HUES6 (cell line): ENCODE results near the gene MALSU1.

Source experiments
- H3K27ac ChIP-seq: 2 replicates; pipeline ENCODE4 v1.7.0; 2013; ENCODE audit warnings: low read depth, mild to moderate bottlenecking, low read length, inconsistent platforms
- H3K27me3 ChIP-seq: 2 replicates; pipeline ENCODE4 v1.6.1; 2013; ENCODE audit warnings: low read length; ENCODE audit not compliant: control insufficient read depth, insufficient read depth
- H3K36me3 ChIP-seq: 2 replicates; pipeline ENCODE4 v1.6.1; 2013; ENCODE audit warnings: low read length; ENCODE audit not compliant: control insufficient read depth, insufficient read depth
- H3K4me1 ChIP-seq: 2 replicates; pipeline ENCODE4 v1.6.1; 2013; ENCODE audit warnings: low read length; ENCODE audit not compliant: control insufficient read depth, insufficient read depth
- H3K4me3 ChIP-seq: 2 replicates; pipeline ENCODE4 v1.5.1; 2013; ENCODE audit warnings: low read depth, low read length
- H3K9ac ChIP-seq: one replicate; pipeline ENCODE4 v1.6.1; 2013; ENCODE audit warnings: mild to moderate bottlenecking, low read length
- H3K9me3 ChIP-seq: 2 replicates; pipeline ENCODE4 v1.6.1; 2013; ENCODE audit warnings: low read depth, low read length; ENCODE audit not compliant: control insufficient read depth, insufficient read depth

Gene MALSU1

DNA sequence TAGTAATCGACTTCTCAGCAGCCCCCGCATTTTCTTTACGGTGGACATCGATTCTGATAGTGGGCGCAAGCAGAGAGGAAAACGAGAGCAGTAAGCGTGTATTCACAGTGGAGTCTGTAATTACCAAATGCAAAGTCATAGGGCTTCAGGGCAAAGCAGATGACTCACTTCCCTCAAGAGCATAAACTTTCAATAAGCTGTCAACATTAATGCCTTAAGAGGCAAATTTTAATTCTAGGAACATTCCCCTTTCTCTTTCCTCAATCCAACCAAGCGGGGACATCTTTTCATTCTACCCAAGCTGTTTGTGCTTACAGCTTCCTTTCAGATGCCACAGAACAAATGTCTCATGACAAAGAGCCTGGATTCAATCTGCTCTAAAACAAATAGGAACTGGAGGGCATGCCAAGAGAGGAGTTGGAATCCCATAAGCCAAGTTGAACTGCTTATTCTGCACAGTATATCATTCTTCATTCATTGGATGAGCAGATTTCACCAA, 48.6 kb downstream of the MALSU1 start:
- Histone ChIP-seq H3K27ac (no peak overlapping the region), H3K9ac (no peak overlapping the region), H3K9me3 (no peaks in the 10 kb centered on the region), H3K4me1 (peaks cover 18% of the 10 kb centered on the region; the same call in 1 of the 2 replicates), H3K36me3 (peaks cover 77% of the 10 kb centered on the region), H3K4me3 (no peak overlapping the region), H3K27me3 (no peaks in the 10 kb centered on the region)

DNA sequence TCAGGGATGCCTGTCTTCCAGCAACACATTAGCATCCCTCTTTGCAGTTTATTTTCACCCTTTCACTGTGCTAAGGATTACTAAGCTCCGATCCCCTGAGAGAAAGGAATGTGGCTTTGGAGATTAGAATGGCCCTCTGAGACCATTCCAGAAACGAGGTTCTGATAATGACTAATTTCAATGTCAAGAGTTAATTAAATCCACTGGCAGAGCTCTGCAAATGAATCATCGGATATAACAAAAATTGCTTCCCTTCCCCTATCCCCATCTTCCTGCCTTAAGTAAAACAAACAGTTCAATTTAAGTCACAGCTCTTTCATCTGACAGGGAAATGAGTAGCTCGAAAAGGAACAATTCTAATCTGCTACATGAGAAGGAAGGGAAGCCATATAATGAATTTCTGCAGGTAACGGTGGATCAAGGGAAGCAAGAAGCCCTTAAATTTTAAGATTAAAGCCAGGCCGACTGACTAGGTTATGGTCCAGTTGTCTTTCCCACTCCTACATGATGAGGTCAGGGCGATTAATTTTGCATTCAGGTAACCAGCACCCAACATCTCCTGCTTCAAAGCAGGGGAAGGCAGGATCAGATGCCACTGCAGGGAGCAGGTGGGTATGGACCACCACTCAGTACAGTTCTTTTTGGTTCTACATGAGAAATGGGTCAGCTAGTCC, 50.5 kb downstream of the MALSU1 start:
- Histone ChIP-seq H3K4me3 (no peak overlapping the region), H3K27ac (no peak overlapping the region), H3K9me3 (no peaks in the 10 kb centered on the region), H3K27me3 (no peaks in the 10 kb centered on the region), H3K36me3 (peaks cover 58% of the 10 kb centered on the region), H3K9ac (no peak overlapping the region), H3K4me1 (peaks cover 18% of the 10 kb centered on the region; the same call in 1 of the 2 replicates)

DNA sequence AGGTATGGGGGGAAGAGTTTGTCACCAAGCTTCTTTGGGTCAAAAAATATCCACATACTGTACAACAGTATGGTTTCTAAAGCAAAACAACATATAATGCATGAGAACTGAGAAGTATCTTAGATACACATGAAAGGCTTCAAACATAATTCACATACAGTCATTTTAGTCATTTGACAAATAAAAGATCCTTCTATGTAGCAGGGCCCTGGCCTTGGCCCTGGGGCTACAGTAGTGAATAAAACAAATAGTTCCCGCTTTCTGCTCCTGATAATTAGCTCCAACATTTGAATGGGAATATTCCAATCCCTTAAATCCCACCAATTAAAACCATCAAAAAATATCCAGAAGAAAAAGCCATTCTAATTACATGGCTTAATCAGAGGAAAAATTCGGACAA, 51.3 kb downstream of the MALSU1 start:
- H3K4me3 ChIP-seq, result no peak overlapping the region
- H3K27me3 ChIP-seq, result no peaks in the 10 kb centered on the region
- H3K9ac ChIP-seq, result no peak overlapping the region
- H3K4me1 ChIP-seq, result peaks cover 18% of the 10 kb centered on the region; the same call in 1 of the 2 replicates
- peaks cover 53% of the 10 kb centered on the region for H3K36me3 ChIP-seq
- H3K27ac ChIP-seq, result no peak overlapping the region
- H3K9me3 ChIP-seq, result no peaks in the 10 kb centered on the region

DNA sequence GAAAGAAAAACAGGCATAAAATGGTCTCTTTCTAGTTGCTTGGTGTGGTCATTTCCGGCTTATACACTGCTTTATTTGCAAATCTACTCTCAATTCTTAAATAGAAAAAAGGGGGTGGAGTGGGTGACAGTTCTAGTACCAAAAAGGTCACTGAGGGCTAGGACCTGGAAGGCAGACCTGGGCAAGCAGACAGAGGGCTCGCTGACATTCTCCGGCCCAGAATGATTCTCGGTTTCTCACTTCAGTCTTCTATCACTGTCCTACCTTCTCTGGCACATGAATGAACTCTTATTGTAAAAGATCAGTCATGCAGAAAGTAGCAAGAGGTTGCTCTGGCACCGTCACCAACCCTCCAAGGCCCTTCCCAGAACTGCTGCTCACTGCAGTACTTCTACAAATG, 54.0 kb downstream of the MALSU1 start:
- no peaks in the 10 kb centered on the region for H3K9me3 ChIP-seq
- peaks cover 12% of the 10 kb centered on the region; the same call in 1 of the 2 replicates for H3K4me1 ChIP-seq
- H3K36me3 ChIP-seq, result peaks cover 32% of the 10 kb centered on the region
- H3K27ac ChIP-seq, result no peak overlapping the region
- no peaks in the 10 kb centered on the region for H3K27me3 ChIP-seq
- H3K4me3 ChIP-seq, result no peak overlapping the region
- no peak overlapping the region for H3K9ac ChIP-seq

DNA sequence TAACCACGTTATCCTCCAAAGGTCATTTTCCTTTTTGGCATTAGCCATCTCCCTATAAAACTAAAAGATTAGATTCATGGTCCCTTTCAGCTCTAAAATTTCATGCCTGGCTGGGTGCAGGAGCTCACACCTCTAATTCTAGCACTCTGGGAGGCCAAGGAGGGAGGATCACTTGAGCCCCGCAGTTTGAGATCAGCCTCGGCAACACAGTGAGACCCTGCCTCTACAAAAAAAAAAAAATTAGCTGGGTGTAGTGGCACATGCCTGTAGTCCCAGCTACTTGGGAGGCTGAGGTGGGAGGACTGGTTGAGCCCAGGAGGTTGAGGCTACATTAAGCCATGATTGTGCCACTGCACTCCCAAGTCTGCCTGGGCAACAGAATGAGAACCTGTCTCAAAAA, 57.0 kb downstream of the MALSU1 start:
- Histone ChIP-seq H3K9me3 (no peaks in the 10 kb centered on the region), H3K9ac (no peak overlapping the region), H3K27me3 (no peaks in the 10 kb centered on the region), H3K27ac (no peak overlapping the region), H3K4me3 (no peak overlapping the region), H3K36me3 (peaks cover 21% of the 10 kb centered on the region), H3K4me1 (no peaks in the 10 kb centered on the region)

DNA sequence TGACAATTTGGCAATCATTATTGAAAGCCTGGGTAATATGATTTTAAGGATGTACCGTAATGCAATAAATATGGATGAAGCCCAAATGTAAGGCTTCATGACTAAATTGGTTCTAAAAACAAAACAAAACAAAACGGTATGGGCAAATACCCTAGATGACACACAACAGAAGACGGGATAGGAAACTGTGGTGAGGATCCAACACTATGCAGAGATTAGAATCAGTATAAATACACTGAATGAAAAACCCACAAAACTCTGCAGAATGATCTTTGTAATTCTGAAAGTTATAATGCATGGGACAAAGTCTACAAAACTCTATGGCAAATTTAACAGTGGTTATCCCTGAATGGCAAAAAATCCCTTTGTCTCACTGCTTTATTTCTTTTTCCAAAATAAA, 57.6 kb downstream of the MALSU1 start:
- Histone ChIP-seq H3K9me3 (no peaks in the 10 kb centered on the region), H3K27me3 (no peaks in the 10 kb centered on the region), H3K9ac (no peak overlapping the region), H3K4me3 (no peak overlapping the region), H3K27ac (no peak overlapping the region), H3K36me3 (peaks cover 22% of the 10 kb centered on the region), H3K4me1 (no peaks in the 10 kb centered on the region)

DNA sequence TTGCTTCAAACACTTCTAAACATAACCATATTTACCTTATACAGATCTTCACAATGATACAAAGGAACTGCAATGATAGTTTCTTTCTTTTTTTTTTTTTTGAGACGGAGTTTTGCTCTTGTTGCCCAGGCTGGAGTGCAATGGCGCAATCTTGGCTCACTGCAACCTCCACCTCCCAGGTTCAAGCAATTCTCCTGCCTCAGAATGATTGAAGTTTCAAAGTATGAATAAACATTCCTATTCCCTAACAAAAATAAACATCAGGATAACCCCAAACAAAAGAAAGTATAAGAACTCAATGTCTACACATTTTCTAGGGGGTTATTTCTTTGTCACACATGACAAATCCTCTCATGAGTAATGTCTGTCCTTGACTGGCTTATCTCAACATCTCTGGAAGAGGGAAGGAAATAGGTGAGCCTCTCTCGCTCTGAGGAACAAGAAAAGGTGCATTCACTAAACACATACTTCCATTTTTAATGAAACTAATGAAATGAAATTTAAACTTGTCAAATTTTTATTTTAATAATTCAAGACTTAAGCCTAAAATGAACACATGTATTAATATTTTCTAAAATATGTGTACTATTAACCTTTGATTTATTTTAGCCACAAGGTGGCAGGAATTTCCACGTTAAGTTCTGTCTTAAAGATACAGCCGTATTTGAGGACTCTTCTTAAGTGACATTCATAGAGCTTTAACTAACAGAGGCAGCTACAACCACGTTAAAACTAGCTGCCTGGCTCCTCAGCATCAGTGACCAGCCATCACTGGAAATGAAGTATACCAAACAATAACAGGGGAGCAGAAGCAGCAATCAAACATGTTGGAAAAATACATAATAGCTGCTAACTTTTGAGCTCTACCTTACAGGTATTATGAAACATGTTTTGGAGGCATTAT, 58.3 kb downstream of the MALSU1 start:
- Histone ChIP-seq H3K9me3 (no peaks in the 10 kb centered on the region), H3K36me3 (peaks cover 27% of the 10 kb centered on the region), H3K4me1 (no peaks in the 10 kb centered on the region), H3K27ac (no peak overlapping the region), H3K27me3 (no peaks in the 10 kb centered on the region), H3K9ac (no peak overlapping the region), H3K4me3 (no peak overlapping the region)

DNA sequence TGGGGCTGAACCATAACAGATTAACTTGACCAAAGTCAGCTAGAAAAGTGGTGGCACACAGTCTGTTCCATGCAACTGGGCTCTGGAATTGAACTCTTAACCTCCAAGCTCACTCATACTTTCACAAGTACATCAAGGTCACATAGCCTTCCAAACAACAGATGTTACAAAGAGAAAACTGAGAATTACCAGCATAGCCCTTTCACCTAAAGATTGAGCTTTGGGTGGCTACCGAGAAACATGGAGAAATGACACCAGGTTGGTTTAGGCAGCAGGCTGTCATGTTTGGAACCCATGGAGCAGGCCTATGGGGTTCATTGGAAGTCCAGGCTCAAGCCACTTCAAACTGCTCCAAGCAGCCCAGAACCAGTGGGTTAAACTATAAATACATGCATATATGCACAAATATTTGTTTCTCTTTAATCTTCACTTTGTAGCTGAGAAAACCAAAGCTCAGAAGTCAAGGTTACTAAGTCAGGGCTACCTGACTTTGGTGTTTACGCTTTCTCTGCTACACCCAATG, 59.1 kb downstream of the MALSU1 start:
- Histone ChIP-seq H3K9ac (no peak overlapping the region), H3K4me3 (no peak overlapping the region), H3K4me1 (no peaks in the 10 kb centered on the region)

More for the DNA sequence above, 59.1 kb downstream of the MALSU1 start:
- Histone ChIP-seq H3K36me3 (peaks cover 30% of the 10 kb centered on the region), H3K9me3 (no peaks in the 10 kb centered on the region), H3K27me3 (no peaks in the 10 kb centered on the region), H3K27ac (no peak overlapping the region)
